BJ (cell line): ENCODE results near the gene SMAD5. TPM values are rescaled to one million over a fixed set of nuclear protein-coding genes. Genes with fewer than 3 reads are reported as not detected.

Experiments
- CTCF ChIA-PET: fragments of 350-600 bp; formaldehyde crosslinking; extraction: SDS; loops from one replicate; lab custom pipeline; 2021; ENCODE audit warnings: antibody characterized with exemption, inconsistent platforms; lab: Yijun Ruan, JAX
- POLR2A ChIA-PET: fragments of 300-600 bp; sonication (Branson Sonifier 250); formaldehyde crosslinking; extraction: SDS; loops from one replicate; lab custom pipeline; 2021; ENCODE audit warnings: antibody characterized with exemption; lab: Charles Lee
- DNase-seq: peaks from one replicate; pipeline ENCODE4 v3.0.0-alpha.2; 2011; ENCODE audit warnings: low read depth
- H3K27me3 ChIP-seq: 2 replicates; pipeline ENCODE4 v1.6.0; 2011; ENCODE audit warnings: low read length; ENCODE audit not compliant: control insufficient read depth, insufficient read depth
- H3K36me3 ChIP-seq: 2 replicates; pipeline ENCODE4 v1.5.1; 2011; ENCODE audit warnings: low read length; ENCODE audit not compliant: control insufficient read depth, insufficient read depth
- H3K4me3 ChIP-seq: 2 replicates; pipeline ENCODE4 v1.5.1; 2011; ENCODE audit warnings: low read depth, mild to moderate bottlenecking, control low read depth, low read length
- polyA plus RNA-seq: library from polyadenylated mRNA; depleted of rRNA; stranded (reverse); fragments of >200 nt; gene quantifications from 2 replicates; pipeline ENCODE4 v1.2.3, GENCODE V29; 2011; rRNA removed
- small RNA-seq: library from RNA; depleted of rRNA; stranded (forward); fragments of <200 nt; gene quantifications from one replicate; pipeline ENCODE3, GENCODE V24; 2012; ENCODE audit warnings: low replicate concordance, low read depth; ENCODE audit not compliant: insufficient read length
- TF ChIP-seq, protein P1 (sequence below): IDR thresholded peaks from 2 replicates; pipeline ENCODE4 v1.5.1; 2011; ENCODE audit warnings: low read depth, mild to moderate bottlenecking, control low read depth, inconsistent platforms, low read length, moderate library complexity; ENCODE audit not compliant: insufficient read depth

Gene SMAD5
- polyA plus RNA-seq, 1 experiment: 34.3 TPM

DNA sequence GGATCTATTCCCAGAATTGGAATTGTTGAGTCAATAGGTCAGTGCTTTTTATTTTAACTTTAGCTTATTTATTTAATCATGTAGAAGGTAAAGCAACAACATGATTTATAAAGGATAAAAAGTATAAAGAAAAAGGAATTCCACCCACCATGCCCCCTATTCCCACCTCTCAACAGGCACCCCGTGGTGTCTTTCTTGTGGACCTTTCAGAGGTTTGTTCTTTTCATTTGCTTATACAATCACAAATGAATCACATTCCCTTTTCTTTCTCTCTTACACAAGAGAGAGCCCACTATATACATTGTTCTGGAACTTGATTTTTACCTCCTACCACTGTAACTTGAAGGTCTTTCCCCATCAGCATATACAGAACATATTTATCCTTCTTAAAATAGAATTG is 97.5 kb downstream of the SMAD5 start:
- Histone ChIP-seq H3K4me3 (no peak overlapping the region), H3K36me3 (no peaks in the 10 kb centered on the region), H3K27me3 (no peaks in the 10 kb centered on the region)
- POLR2A ChIA-PET: no interaction called here
- CTCF ChIA-PET: no interaction called here
- TF ChIP-seq, protein P1, sequence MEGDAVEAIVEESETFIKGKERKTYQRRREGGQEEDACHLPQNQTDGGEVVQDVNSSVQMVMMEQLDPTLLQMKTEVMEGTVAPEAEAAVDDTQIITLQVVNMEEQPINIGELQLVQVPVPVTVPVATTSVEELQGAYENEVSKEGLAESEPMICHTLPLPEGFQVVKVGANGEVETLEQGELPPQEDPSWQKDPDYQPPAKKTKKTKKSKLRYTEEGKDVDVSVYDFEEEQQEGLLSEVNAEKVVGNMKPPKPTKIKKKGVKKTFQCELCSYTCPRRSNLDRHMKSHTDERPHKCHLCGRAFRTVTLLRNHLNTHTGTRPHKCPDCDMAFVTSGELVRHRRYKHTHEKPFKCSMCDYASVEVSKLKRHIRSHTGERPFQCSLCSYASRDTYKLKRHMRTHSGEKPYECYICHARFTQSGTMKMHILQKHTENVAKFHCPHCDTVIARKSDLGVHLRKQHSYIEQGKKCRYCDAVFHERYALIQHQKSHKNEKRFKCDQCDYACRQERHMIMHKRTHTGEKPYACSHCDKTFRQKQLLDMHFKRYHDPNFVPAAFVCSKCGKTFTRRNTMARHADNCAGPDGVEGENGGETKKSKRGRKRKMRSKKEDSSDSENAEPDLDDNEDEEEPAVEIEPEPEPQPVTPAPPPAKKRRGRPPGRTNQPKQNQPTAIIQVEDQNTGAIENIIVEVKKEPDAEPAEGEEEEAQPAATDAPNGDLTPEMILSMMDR: no peak
- DNase-seq: no peak

DNA sequence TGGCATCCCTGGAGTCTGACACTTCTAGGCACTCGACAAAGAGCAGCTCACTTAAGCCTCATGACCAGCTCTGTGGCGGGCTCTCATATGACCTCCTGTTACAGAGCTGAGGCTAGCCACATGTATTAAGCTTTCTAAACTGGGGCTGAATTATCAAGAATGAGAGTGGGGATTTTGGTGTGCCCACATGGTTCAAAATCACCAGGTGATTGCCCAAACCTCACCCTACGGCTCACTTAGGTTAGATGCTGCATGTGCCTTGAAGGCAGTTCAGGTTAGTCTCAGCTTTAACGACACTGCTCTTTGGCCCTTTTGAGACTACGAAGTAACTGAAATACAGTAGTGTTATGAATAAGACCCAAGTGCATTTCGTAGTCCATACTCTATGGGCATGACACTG is 99.7 kb downstream of the SMAD5 start:
- TF ChIP-seq, protein P1: no peak
- ChIA-PET POLR2A (no interaction called here), CTCF (interaction anchor here (1.4 kb wide), 1 partner anchor 20 kb away, joined by 4 read pairs; no protein-coding TSS in a partner anchor)
- Histone ChIP-seq H3K27me3 (no peaks in the 10 kb centered on the region; the same call in 1 of the 2 replicates), H3K4me3 (no peak overlapping the region), H3K36me3 (no peaks in the 10 kb centered on the region)
- no peak for DNase-seq

Small RNA genes within 50 kb of the gene (small RNA-seq; reads per million reads assigned to genes)
- gene RF02173: not detected
- gene RF02175: not detected
- gene RF02176: not detected

Other genes starting within 250 kb of the SMAD5 start
- not detected in 2 replicates for gene IL9, start 237.0 kb upstream of the SMAD5 start, polyA plus RNA-seq
- gene LECT2, start 177.9 kb upstream of the SMAD5 start, polyA plus RNA-seq: 0.10 TPM in 1 of 2 replicates, not detected in the other
- gene TGFBI, start 103.9 kb upstream of the SMAD5 start, polyA plus RNA-seq: 987 and 1,228 TPM in 2 replicates
- gene SMIM32, start 60.3 kb downstream of the SMAD5 start, polyA plus RNA-seq: not detected in 2 replicates
- not detected in 2 replicates for gene TRPC7, start 232.7 kb downstream of the SMAD5 start, polyA plus RNA-seq